Adrenal gland (tissue), 12 donors: ENCODE measurements around the gene TNFAIP8L3. TPM values are rescaled to one million over a fixed set of nuclear protein-coding genes. Genes with fewer than 3 reads are reported as not detected.

Source experiments
- DNase-seq, 7 donors: peaks; one replicate each; pipeline ENCODE4 v3.0.0-alpha.2; 2019 to 2020
- H3K27ac ChIP-seq, 5 donors: fragments of 200-600 bp; sonication (generic) in 4 of 5; 1 replicate in 3 of 5; 2 replicates in 2 of 5; pipeline versions ENCODE4 v1.5.1 to v1.8.0; 2016 to 2020; ENCODE audit warnings: mild to moderate bottlenecking in 1 of 5
- H3K27me3 ChIP-seq: fragments of 200-600 bp; 2 replicates; pipeline ENCODE4 v1.8.0; 2021
- H3K36me3 ChIP-seq, 2 donors: fragments of 200-600 bp; replicated peaks in 1 of 2; 1 replicate in 1 of 2; 2 replicates in 1 of 2; pipeline versions ENCODE4 v1.5.1 to v1.8.0; 2018 to 2022
- H3K4me1 ChIP-seq, 2 donors: fragments of 200-600 bp; replicated peaks in 1 of 2; 1 replicate in 1 of 2; 2 replicates in 1 of 2; pipeline versions ENCODE4 v1.5.1 to v1.8.0; 2018 to 2021
- H3K4me3 ChIP-seq, 4 donors: fragments of 200-600 bp; sonication (generic) in 3 of 4; one replicate each; pipeline ENCODE4 v1.5.1; 2016 to 2018
- H3K9me3 ChIP-seq, 3 donors: fragments of 200-600 bp; sonication (generic) in 1 of 3; replicated peaks in 1 of 3; 1 replicate in 2 of 3; 2 replicates in 1 of 3; pipeline versions ENCODE4 v1.5.1 to v1.8.0; 2016 to 2021
- POLR2A ChIP-seq, 2 donors: fragments of 450-650 bp; IDR thresholded peaks; one replicate each; pipeline ENCODE4 v1.6.1; 2017; ENCODE audit warnings: antibody characterized with exemption in 2 of 2, mild to moderate bottlenecking in 2 of 2, moderate library complexity in 1 of 2
- WGBS, 4 donors: extraction: QIAGEN DNeasy Blood & Tissue Kit in 2 of 4; methylation state at CpG; one replicate each; pipeline versions ENCODE4 v1.1.5 to v1.1.7; 2013 to 2017; 5-methylcytosine and 5-hydroxymethylcytosine counted together
- intact Hi-C, 2 donors: fragments of 100-400 bp; cut with DNase I; formaldehyde crosslinking; loops; one replicate each; pipeline versions ENCODE4 v1.14.1 to v1.15.0; 2022 to 2023
- polyA plus RNA-seq, 3 donors: library from polyadenylated mRNA; stranded (reverse); fragments of 200-250 nt in 2 of 3; fragments of 350-450 nt in 1 of 3; fragmentation: Illumina TruSeq in 1 of 3; extraction: RNeasy Lipid Tissue Mini Kit (QIAGEN cat#74804) in 1 of 3; gene quantifications; one replicate each; pipeline ENCODE4 v1.2.3, GENCODE V29; 2013 to 2014
- total RNA-seq, 9 donors: library from RNA; depleted of rRNA in 4 of 9; stranded (reverse); fragments of >200 nt in 4 of 9; fragments of 120-200 nt in 1 of 9; fragmentation: NEBNext Ultra II Directional in 1 of 9; extraction: Animal tissue kit (Norgen Biotek cat#: 25700) in 1 of 9; gene quantifications; one replicate each; pipeline versions ENCODE4 v1.1.0 to v1.2.4, GENCODE V29; 2013 to 2023
- TF ChIP-seq, protein P1 (sequence below), 6 experiments: fragments of 450-650 bp in 4 of 6; fragments of 200-600 bp in 2 of 6; sonication (generic) in 1 of 6; IDR thresholded peaks; 1 replicate in 5 of 6; 2 replicates in 1 of 6; pipeline versions ENCODE4 v1.5.1 to v1.8.0; 2016 to 2021; ENCODE audit warnings: antibody characterized with exemption in 6 of 6, mild to moderate bottlenecking in 2 of 6, moderate library complexity in 1 of 6
- donor health status: healthy with polysubstance abuse.
- donor health status: Bipolar disorder and iron deficiency.
- donor health status: DM: yes; HTN: yes; CAD: no.
- donor health status: DM: no; HTN: no; CAD: no.
- donor health status: DM: no; HTN: no; CAD: no.
- donor health status: DM: yes; HTN: yes; CAD: no.

The TNFAIP8L3 gene
- total and polyA plus RNA-seq, 12 donors = 1.1 to 9.5 (median 3.7) TPM

DNA sequence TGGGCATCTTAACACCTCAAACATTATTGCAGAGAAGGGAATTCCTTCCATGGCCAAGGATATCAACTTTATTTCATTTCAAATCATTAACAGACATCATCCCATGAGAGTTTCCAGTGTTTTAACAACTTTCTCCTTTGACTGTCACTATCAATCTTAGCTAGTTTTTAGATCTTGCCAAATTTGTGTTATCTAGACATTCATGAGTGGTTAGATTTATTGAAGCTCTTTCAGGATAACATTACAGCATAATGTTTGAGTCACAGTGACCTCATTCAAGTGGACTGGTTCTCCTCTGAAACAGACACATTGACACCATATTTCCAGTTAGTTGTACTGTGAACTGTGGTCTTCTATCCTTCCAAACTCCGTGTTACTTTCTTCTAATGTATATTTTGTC is 8.6 kb upstream of the TNFAIP8L3 start:
- Histone ChIP-seq H3K4me3 (no peak overlapping the region), H3K9me3 (no peaks in the 10 kb centered on the region), H3K27me3 (peaks cover 16% of the 10 kb centered on the region), H3K36me3 (no peaks in the 10 kb centered on the region), H3K27ac (peak overlapping the region in 2 of 5 donors; percentile 56 to 81), H3K4me1 (peaks cover 3 to 14% of the 10 kb centered on the region in 2 donors)
- WGBS, 4 donors = 50 to 71% (median 54%) methylated on average over 1 of the region's 1 CpG
- no peak for TF ChIP-seq POLR2A (IDR thresholded peaks at IDR 0.05)
- TF ChIP-seq, protein P1, sequence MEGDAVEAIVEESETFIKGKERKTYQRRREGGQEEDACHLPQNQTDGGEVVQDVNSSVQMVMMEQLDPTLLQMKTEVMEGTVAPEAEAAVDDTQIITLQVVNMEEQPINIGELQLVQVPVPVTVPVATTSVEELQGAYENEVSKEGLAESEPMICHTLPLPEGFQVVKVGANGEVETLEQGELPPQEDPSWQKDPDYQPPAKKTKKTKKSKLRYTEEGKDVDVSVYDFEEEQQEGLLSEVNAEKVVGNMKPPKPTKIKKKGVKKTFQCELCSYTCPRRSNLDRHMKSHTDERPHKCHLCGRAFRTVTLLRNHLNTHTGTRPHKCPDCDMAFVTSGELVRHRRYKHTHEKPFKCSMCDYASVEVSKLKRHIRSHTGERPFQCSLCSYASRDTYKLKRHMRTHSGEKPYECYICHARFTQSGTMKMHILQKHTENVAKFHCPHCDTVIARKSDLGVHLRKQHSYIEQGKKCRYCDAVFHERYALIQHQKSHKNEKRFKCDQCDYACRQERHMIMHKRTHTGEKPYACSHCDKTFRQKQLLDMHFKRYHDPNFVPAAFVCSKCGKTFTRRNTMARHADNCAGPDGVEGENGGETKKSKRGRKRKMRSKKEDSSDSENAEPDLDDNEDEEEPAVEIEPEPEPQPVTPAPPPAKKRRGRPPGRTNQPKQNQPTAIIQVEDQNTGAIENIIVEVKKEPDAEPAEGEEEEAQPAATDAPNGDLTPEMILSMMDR (IDR thresholded peaks at IDR 0.05) = no peak
- DNase-seq = no peak
- intact Hi-C loops = no loop called here

DNA sequence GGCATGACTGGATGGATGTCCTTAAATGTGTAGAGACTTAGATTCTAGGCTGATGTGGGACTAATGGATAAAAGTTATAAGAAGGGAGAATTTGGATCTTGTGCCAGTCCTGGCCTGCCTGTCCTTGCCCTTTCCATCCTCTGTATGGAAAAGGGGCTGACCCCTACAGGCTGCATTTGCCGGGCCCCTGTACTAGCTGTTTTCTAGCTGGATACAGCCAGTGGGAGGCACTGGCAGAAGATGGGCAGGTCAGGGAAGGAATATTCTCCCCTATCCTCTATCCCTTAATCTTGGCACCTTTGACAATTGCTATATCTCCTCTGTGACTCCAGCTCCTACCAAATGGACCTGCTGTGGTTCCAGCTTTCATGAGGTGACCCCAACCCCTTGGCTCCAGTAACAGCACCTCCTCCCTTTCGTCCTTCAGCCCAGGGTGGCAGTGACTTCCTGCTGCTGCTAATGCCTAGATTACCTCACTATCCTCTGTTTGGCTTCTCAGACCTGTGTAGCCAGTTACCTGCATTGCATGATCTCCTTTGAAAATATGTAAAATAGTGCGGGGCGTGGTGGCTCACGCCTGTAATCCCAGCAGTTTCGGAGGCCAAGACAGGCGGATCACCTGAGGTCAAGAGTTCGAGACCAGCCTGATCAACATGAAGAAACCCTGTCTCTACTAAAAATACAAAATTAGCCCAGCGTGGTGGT is 6.2 kb upstream of the TNFAIP8L3 start:
- Histone ChIP-seq H3K27me3 (peaks cover 22% of the 10 kb centered on the region), H3K27ac (no peak overlapping the region), H3K9me3 (no peaks in the 10 kb centered on the region), H3K36me3 (no peaks in the 10 kb centered on the region), H3K4me3 (no peak overlapping the region), H3K4me1 (peaks cover 3 to 14% of the 10 kb centered on the region in 2 donors)
- 74 to 84% (median 79%) methylated on average over 9 of the region's 9 CpGs for WGBS, 4 donors
- intact Hi-C loops = no loop called here
- TF ChIP-seq POLR2A (IDR thresholded peaks at IDR 0.05) = no peak
- TF ChIP-seq, protein P1 (IDR thresholded peaks at IDR 0.05) = no peak
- DNase-seq = no peak

GRCh38 chr15:51099185-51099584 is 4.5 kb upstream of the TNFAIP8L3 start:
- TF ChIP-seq, protein P1 (IDR thresholded peaks at IDR 0.05) = no peak
- Histone ChIP-seq H3K4me3 (no peak overlapping the region), H3K4me1 (peaks cover 0 to 14% of the 10 kb centered on the region in 2 donors), H3K27me3 (peaks cover 31% of the 10 kb centered on the region), H3K36me3 (no peaks in the 10 kb centered on the region), H3K27ac (no peak overlapping the region), H3K9me3 (no peaks in the 10 kb centered on the region)
- intact Hi-C loops = no loop called here
- no peak for DNase-seq

- TF ChIP-seq, protein P1 (IDR thresholded peaks at IDR 0.05) = no peak
- H3K27ac ChIP-seq = no peak overlapping the region
- peaks cover 40% of the 10 kb centered on the region for H3K27me3 ChIP-seq
- intact Hi-C loops = no loop called here
- no peaks in the 10 kb centered on the region for H3K9me3 ChIP-seq
- H3K4me1 ChIP-seq = peaks cover 0 to 4% of the 10 kb centered on the region in 2 donors
- DNase-seq = no peak
- 58 to 75% (median 73%) methylated on average over 1 of the region's 1 CpG; no CpG with 5 or more reads in 1 of the 4 donors for WGBS, 4 donors
- H3K4me3 ChIP-seq = no peak overlapping the region
- H3K36me3 ChIP-seq = no peaks in the 10 kb centered on the region
Measured at GRCh38 chr15:51098331-51098619, 3.6 kb upstream of the TNFAIP8L3 start.
